Measurements from ENCODE around the gene MRPL17.

Gene MRPL17

GRCh38 chr11:6670202-6670830 lies 12.8 kb downstream of the MRPL17 start:
- no peak for DNase-seq (ENCODE audit: extremely low read depth, low read depth)
- TF ChIP-seq CTCF (IDR thresholded peaks at IDR 0.05; ENCODE audit: low read depth, low read length), result no peak

GRCh38 chr11:6667733-6668374 lies 15.3 kb downstream of the MRPL17 start:
- no peak for DNase-seq (ENCODE audit: extremely low read depth, low read depth)
- peak; percentile 46 for TF ChIP-seq CTCF (IDR thresholded peaks at IDR 0.05; ENCODE audit: low read depth, low read length)

GRCh38 chr11:6666302-6667183 lies 16.6 kb downstream of the MRPL17 start:
- TF ChIP-seq CTCF (IDR thresholded peaks at IDR 0.05; ENCODE audit: low read depth, low read length), result no peak

GRCh38 chr11:6664551-6664950 lies 18.6 kb downstream of the MRPL17 start:
- TF ChIP-seq CTCF (IDR thresholded peaks at IDR 0.05; ENCODE audit: low read depth, low read length), result no peak
- no peak for DNase-seq (ENCODE audit: extremely low read depth, low read depth)

More at GRCh38 chr11:6666302-6667183, 16.6 kb downstream of the MRPL17 start:
- DNase-seq (ENCODE audit: extremely low read depth, low read depth), result no peak

- no peak for DNase-seq (ENCODE audit: extremely low read depth, low read depth)
- no peak for TF ChIP-seq CTCF (IDR thresholded peaks at IDR 0.05; ENCODE audit: low read depth, low read length)
Observed at GRCh38 chr11:6663794-6664469, 19.2 kb downstream of the MRPL17 start.

GRCh38 chr11:6660712-6661111 lies 22.4 kb downstream of the MRPL17 start:
- TF ChIP-seq CTCF (IDR thresholded peaks at IDR 0.05; ENCODE audit: low read depth, low read length), result no peak

More at GRCh38 chr11:6660712-6661111, 22.4 kb downstream of the MRPL17 start:
- no peak for DNase-seq (ENCODE audit: extremely low read depth, low read depth)

All from AG09319 (cell line).